ENCODE measurements around the gene GJD4. TPM values are rescaled to one million over a fixed set of nuclear protein-coding genes. Genes with fewer than 3 reads are reported as not detected.

The GJD4 gene
- total RNA-seq, 2 donors from 2014 or later: not detected

DNA sequence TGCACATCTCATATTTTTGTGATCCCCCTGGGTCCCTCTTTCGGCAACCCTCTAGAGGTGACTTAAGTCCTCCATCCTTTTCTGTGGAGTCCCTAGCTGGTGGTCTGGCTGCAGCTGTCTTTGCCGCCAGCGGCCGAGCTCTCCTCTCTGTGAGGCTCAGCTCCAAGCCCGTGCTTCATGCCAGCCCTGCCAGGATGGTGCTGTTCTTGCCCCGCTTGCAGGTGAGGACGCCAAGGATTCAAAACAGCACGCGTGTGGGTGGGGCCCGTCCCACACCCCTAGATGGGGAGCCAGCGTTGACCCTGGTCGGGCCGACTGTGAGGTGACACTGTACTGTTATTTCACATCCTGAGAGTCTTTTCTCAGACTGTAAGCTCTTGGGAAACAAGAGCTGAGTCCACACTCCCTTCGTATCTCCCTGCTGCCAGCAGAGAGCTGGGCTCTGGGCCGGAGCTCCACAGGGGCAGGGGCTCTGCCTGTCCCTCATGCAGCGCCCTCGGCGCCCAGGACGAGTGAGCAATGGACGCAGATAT, 36.6 kb upstream of the GJD4 start:
- Histone ChIP-seq H3K4me3 (no peak overlapping the region), H3K27me3 (no peaks in the 10 kb centered on the region), H3K9me3 (no peaks in the 10 kb centered on the region), H3K36me3 (peaks cover 34% of the 10 kb centered on the region), H3K4me1 (peaks cover 0 to 31% of the 10 kb centered on the region in 2 donors), H3K27ac (no peak overlapping the region)
- DNase-seq (ENCODE audit: low spot score): no peak
- TF ChIP-seq, protein P1, sequence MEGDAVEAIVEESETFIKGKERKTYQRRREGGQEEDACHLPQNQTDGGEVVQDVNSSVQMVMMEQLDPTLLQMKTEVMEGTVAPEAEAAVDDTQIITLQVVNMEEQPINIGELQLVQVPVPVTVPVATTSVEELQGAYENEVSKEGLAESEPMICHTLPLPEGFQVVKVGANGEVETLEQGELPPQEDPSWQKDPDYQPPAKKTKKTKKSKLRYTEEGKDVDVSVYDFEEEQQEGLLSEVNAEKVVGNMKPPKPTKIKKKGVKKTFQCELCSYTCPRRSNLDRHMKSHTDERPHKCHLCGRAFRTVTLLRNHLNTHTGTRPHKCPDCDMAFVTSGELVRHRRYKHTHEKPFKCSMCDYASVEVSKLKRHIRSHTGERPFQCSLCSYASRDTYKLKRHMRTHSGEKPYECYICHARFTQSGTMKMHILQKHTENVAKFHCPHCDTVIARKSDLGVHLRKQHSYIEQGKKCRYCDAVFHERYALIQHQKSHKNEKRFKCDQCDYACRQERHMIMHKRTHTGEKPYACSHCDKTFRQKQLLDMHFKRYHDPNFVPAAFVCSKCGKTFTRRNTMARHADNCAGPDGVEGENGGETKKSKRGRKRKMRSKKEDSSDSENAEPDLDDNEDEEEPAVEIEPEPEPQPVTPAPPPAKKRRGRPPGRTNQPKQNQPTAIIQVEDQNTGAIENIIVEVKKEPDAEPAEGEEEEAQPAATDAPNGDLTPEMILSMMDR (IDR thresholded peaks at IDR 0.05): no peak

DNA sequence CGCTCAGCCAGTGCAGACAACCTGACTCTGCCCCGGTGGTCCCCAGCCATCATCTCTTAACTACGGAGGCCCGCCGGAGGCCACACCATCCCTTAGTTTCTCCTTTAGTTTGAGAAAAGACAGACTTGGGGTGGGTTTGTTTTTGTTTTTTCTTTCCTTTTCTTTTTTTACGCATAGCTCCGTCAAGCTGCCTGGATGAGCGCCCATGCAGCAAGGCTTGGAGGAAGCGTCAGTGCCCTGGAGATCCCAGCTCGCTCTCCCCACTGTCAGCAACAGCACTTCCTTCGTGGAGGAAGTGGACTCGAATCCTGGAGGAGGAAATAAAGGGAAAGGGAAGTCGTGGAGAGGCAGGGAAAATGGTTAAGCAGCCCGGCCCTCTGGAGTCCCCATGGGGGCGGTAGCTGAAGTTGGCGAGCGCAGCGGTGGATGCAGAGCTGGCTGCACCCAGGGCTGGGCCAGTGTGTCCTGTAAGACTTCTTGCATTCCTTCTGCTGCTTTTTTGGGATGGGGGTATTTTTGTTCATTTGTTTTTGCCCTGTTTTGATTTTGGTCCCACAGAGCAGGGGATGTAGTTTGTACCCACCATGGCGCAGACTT, 35.9 kb upstream of the GJD4 start:
- Histone ChIP-seq H3K27me3 (no peaks in the 10 kb centered on the region), H3K4me1 (peaks cover 0 to 24% of the 10 kb centered on the region in 2 donors), H3K4me3 (no peak overlapping the region), H3K9me3 (no peaks in the 10 kb centered on the region), H3K36me3 (peaks cover 34% of the 10 kb centered on the region), H3K27ac (no peak overlapping the region)
- TF ChIP-seq, protein P1 (IDR thresholded peaks at IDR 0.05): no peak
- DNase-seq (ENCODE audit: low spot score): no peak

DNA sequence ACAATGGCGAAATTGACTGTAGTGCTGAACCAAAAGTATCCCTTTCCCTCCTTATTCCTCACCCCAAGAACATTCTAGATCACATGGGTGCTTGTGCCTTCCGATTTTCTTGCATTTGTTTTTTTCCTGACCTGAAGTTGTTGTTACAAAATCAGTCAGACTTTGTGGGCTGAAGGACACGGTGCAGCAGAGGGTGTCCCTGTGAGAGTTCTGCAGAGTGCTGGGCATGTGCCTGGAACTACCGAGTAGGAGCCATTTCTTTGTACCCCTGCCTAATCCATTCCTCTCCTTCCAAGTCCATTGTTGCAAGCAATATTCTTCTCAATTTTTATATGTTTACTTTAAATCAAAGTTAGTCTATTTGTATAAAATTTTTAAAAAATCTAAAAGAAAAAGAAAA, 35.3 kb upstream of the GJD4 start:
- DNase-seq (ENCODE audit: low spot score): no peak

DNA sequence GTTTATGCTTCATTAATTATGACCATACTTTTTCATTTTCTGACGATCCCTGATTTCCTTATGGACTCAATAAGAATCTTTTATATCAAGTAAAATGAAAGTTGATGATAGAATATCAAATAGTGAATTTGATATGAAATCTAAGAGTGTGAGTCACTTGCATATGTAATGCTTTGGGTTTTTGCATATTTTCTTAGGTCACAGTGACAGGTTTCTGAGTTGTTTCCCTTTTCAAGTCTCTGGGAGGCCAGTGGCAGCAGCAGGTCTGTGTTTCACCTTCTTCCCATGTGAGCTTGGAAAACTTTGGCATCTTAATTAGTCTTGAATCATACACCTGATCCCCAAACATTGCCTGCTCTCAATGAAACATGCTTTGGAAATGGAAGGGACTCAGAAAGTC, 34.7 kb upstream of the GJD4 start:
- H3K4me3 ChIP-seq: no peak overlapping the region
- peaks cover 42% of the 10 kb centered on the region for H3K36me3 ChIP-seq
- H3K9me3 ChIP-seq: no peaks in the 10 kb centered on the region
- peaks cover 0 to 12% of the 10 kb centered on the region in 2 donors for H3K4me1 ChIP-seq
- H3K27ac ChIP-seq: no peak overlapping the region
- H3K27me3 ChIP-seq: no peaks in the 10 kb centered on the region
- TF ChIP-seq, protein P1 (IDR thresholded peaks at IDR 0.05): no peak
- DNase-seq (ENCODE audit: low spot score): no peak

More for the DNA sequence above, 35.3 kb upstream of the GJD4 start:
- Histone ChIP-seq H3K36me3 (peaks cover 36% of the 10 kb centered on the region), H3K9me3 (no peaks in the 10 kb centered on the region), H3K4me1 (peaks cover 0 to 18% of the 10 kb centered on the region in 2 donors), H3K27ac (no peak overlapping the region), H3K4me3 (no peak overlapping the region), H3K27me3 (no peaks in the 10 kb centered on the region)
- TF ChIP-seq, protein P1 (IDR thresholded peaks at IDR 0.05): no peak

DNA sequence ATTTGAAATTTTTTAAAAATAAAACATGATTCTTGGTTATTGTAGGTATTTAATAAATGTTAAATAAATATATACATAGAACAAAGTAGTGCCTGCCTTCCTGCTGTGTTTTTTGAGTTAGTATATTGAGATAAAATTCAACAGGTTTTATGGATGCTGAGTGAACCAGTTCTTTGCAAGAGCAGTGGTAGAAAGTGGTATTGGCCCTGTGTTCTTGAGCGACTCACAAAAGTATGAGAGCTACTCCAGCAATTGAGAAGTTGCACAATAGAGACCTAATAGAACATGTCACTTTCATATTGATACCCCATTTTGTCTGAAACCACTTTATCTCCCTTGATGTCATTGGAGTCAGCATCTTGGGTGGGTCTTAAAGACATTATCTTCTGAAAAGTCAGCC, 32.6 kb upstream of the GJD4 start:
- no peak overlapping the region for H3K27ac ChIP-seq
- no peak overlapping the region for H3K4me3 ChIP-seq
- H3K36me3 ChIP-seq: peaks cover 36% of the 10 kb centered on the region
- no peaks in the 10 kb centered on the region for H3K27me3 ChIP-seq
- H3K4me1 ChIP-seq: no peaks in the 10 kb centered on the region
- DNase-seq (ENCODE audit: low spot score): no peak
- TF ChIP-seq, protein P1 (IDR thresholded peaks at IDR 0.05): no peak
- H3K9me3 ChIP-seq: no peaks in the 10 kb centered on the region

DNA sequence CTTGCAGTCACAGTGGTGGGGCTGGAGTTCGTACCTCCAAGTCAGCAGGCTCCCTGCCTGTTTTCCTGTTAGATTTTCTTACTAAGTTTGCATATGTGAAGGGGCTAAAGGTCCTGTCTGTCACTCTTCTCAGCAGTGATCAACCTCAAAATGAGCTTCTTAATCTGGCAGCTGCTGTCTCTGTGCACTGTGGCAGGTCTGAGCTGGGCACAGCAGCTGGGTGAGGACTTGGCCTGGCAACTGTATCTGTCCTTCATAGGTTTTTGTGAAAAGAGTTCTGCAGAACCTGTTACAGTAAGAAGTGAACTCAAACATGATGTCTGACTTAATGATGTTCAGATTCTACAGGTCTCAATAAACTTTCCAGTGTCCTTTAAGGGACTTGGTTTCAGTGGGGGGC, 31.3 kb upstream of the GJD4 start:
- H3K27me3 ChIP-seq: no peaks in the 10 kb centered on the region
- H3K36me3 ChIP-seq: peaks cover 24% of the 10 kb centered on the region

More for the DNA sequence above, 31.3 kb upstream of the GJD4 start:
- TF ChIP-seq, protein P1 (IDR thresholded peaks at IDR 0.05): no peak
- Histone ChIP-seq H3K4me1 (no peaks in the 10 kb centered on the region), H3K27ac (no peak overlapping the region), H3K9me3 (no peaks in the 10 kb centered on the region), H3K4me3 (no peak overlapping the region)
- DNase-seq (ENCODE audit: low spot score): no peak
